DND-41 (cell line): ENCODE results near the gene RAB33B.
A peak's percentile ranks its signal among the peaks of the same experiment; 100 is the strongest.

ENCODE experiments used
- ATAC-seq: fragments of 200-7000 bp; cut with Tn5 transposase; 3 replicates; pipeline ENCODE4 v1.9.1; 2021; ENCODE audit warnings: low read depth; ENCODE audit not compliant: insufficient read depth
- DNase-seq: peaks from one replicate; pipeline ENCODE4 v3.0.0-alpha.2; 2020
- H2AFZ ChIP-seq: 2 replicates; pipeline ENCODE4 v1.6.0; 2012; ENCODE audit warnings: low read depth, low read length
- H3K27ac ChIP-seq: 2 replicates; pipeline ENCODE4 v1.5.1; 2012; ENCODE audit warnings: low read length, inconsistent platforms
- H3K27me3 ChIP-seq: fragments of 200-600 bp; sonication (generic); 2 replicates; pipeline ENCODE4 v1.6.0; 2012; ENCODE audit warnings: low read length, mild to moderate bottlenecking, inconsistent platforms; ENCODE audit not compliant: insufficient read depth, poor library complexity
- H3K36me3 ChIP-seq: 2 replicates; pipeline ENCODE4 v1.5.1; 2012; ENCODE audit warnings: low read length, inconsistent platforms; ENCODE audit not compliant: insufficient read depth
- H3K4me1 ChIP-seq: 2 replicates; pipeline ENCODE4 v1.5.1; 2012; ENCODE audit warnings: mild to moderate bottlenecking, low read length; ENCODE audit not compliant: insufficient read depth
- H3K4me2 ChIP-seq: 2 replicates; pipeline ENCODE4 v1.6.0; 2012; ENCODE audit warnings: mild to moderate bottlenecking, moderate library complexity, low read length, inconsistent platforms; ENCODE audit not compliant: insufficient read depth
- H3K4me3 ChIP-seq, 2 experiments: fragments of 200-600 bp in 1 of 2; shearing (Covaris generic) in 1 of 2; 2 replicates each; pipeline ENCODE4 v1.5.1; 2012 to 2016; ENCODE audit warnings: inconsistent platforms in 2 of 2, low read length in 2 of 2, mild to moderate bottlenecking in 2 of 2, low read depth in 1 of 2, moderate library complexity in 1 of 2
- H3K79me2 ChIP-seq: 2 replicates; pipeline ENCODE4 v1.6.0; 2012; ENCODE audit warnings: low read length, inconsistent platforms; ENCODE audit not compliant: insufficient read depth
- H3K9ac ChIP-seq: 2 replicates; pipeline ENCODE4 v1.6.0; 2012; ENCODE audit warnings: low read depth, mild to moderate bottlenecking, inconsistent platforms, low read length, moderate library complexity
- H3K9me3 ChIP-seq: 2 replicates; pipeline ENCODE4 v1.5.1; 2012; ENCODE audit warnings: low read length, moderate library complexity, mild to moderate bottlenecking, inconsistent platforms; ENCODE audit not compliant: insufficient read depth, severe bottlenecking
- H4K20me1 ChIP-seq: 2 replicates; pipeline ENCODE4 v1.6.0; 2012; ENCODE audit warnings: low read length; ENCODE audit not compliant: insufficient read depth
- CTCF ChIP-seq: IDR thresholded peaks from 2 replicates; pipeline ENCODE4 v1.5.1; 2012; ENCODE audit warnings: borderline replicate concordance, low read length, moderate library complexity, mild to moderate bottlenecking; ENCODE audit not compliant: poor library complexity, severe bottlenecking; ENCODE audit errors: extremely low read depth
- EZH2 ChIP-seq: IDR thresholded peaks from 3 replicates; pipeline ENCODE4 v1.6.1; 2012; ENCODE audit warnings: borderline replicate concordance, low read depth, mild to moderate bottlenecking, moderate library complexity, low read length, inconsistent platforms; ENCODE audit not compliant: severe bottlenecking

Gene RAB33B

GRCh38 chr4:139419388-139419914 is 34.5 kb upstream of the RAB33B start:
- no peaks in the 10 kb centered on the region for H4K20me1 ChIP-seq
- H3K27ac ChIP-seq: no peak overlapping the region
- no peak overlapping the region for H3K4me3 ChIP-seq
- TF ChIP-seq EZH2: no peak
- DNase-seq (peak; percentile 34), ATAC-seq (peak; percentile 82)
- H3K4me2 ChIP-seq: no peak overlapping the region
- no peaks in the 10 kb centered on the region for H3K36me3 ChIP-seq
- H3K79me2 ChIP-seq: no peaks in the 10 kb centered on the region
- no peak overlapping the region for H2AFZ ChIP-seq
- H3K4me1 ChIP-seq: peaks cover 9% of the 10 kb centered on the region
- peaks cover 3% of the 10 kb centered on the region for H3K9me3 ChIP-seq
- no peaks in the 10 kb centered on the region for H3K27me3 ChIP-seq
- H3K9ac ChIP-seq: no peak overlapping the region

GRCh38 chr4:139420652-139421051 is 33.3 kb upstream of the RAB33B start:
- no peak overlapping the region for H3K4me3 ChIP-seq
- no peaks in the 10 kb centered on the region for H3K27me3 ChIP-seq
- no peak for DNase-seq
- H3K4me1 ChIP-seq: peaks cover 9% of the 10 kb centered on the region
- H3K9me3 ChIP-seq: peaks cover under 1% of the 10 kb centered on the region
- no peaks in the 10 kb centered on the region for H3K79me2 ChIP-seq
- no peak overlapping the region for H3K4me2 ChIP-seq
- no peaks in the 10 kb centered on the region for H4K20me1 ChIP-seq
- no peak for ATAC-seq
- H2AFZ ChIP-seq: no peak overlapping the region
- no peak for TF ChIP-seq EZH2
- TF ChIP-seq CTCF: no peak
- no peak overlapping the region for H3K27ac ChIP-seq
- H3K36me3 ChIP-seq: no peaks in the 10 kb centered on the region
- H3K9ac ChIP-seq: no peak overlapping the region

DNA sequence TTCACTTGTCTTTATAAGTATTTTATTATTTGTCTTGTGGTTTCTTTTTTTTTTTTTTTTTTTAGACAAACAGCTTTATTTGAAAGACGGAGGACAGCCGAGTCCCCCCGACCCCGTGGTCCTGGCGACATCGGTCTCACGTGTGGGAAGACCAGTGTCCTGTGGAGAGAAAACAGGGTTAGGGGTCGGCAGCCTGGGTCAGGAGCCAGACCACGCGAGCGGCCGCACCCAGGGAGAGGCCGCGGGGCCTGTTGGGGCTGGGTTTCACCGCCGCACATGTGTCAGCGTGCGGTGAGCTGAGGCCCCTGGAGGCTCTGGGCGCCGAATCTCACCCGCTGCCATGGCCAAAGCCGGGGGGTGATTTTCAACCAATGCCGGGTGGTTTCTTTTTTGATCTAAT is 17.8 kb upstream of the RAB33B start:
- Histone ChIP-seq H3K9ac (no peak overlapping the region), H3K36me3 (peaks cover 5% of the 10 kb centered on the region; the same call in 1 of the 2 replicates), H3K4me1 (no peaks in the 10 kb centered on the region), H3K4me3 (no peak overlapping the region), H3K27me3 (no peaks in the 10 kb centered on the region), H2AFZ (no peak overlapping the region), H3K27ac (no peak overlapping the region), H3K4me2 (no peak overlapping the region), H4K20me1 (no peaks in the 10 kb centered on the region), H3K9me3 (peaks cover 12% of the 10 kb centered on the region), H3K79me2 (no peaks in the 10 kb centered on the region)
- TF ChIP-seq CTCF (no peak), EZH2 (no peak)
- DNase-seq (no peak), ATAC-seq (no peak)

DNA sequence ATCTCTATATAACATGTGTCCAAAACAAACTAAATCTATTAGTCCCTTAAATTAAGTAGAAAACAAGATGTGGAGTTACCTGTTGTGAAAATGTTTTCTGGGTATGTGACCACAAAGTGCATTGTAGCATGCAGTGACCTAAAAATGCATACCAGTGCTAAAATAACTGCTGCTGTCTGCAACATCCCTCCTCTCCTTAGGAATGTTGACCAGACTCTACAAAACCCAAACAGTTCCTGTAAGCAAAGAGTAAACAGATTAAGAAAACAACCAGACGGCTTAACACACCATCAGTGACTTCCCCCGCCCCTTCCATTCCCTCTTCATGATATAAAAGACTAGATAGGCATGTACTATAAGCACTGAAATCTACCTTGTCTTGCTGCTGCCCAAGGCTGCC is 15.8 kb upstream of the RAB33B start:
- ATAC-seq: no peak
- Histone ChIP-seq H2AFZ (no peak overlapping the region), H3K36me3 (peaks cover 5% of the 10 kb centered on the region; the same call in 1 of the 2 replicates), H3K27me3 (no peaks in the 10 kb centered on the region), H3K4me1 (no peaks in the 10 kb centered on the region), H3K4me2 (no peak overlapping the region), H3K9me3 (peaks cover 12% of the 10 kb centered on the region), H3K4me3 (no peak overlapping the region), H4K20me1 (no peaks in the 10 kb centered on the region), H3K9ac (no peak overlapping the region), H3K79me2 (no peaks in the 10 kb centered on the region), H3K27ac (no peak overlapping the region)
- no peak for DNase-seq
- TF ChIP-seq CTCF (no peak), EZH2 (no peak)
